H9 (cell line): ENCODE results near the gene CAVIN2. TPM values are rescaled to one million over a fixed set of nuclear protein-coding genes. Genes with fewer than 3 reads are reported as not detected.

Source experiments
- DNase-seq: peaks from one replicate; pipeline ENCODE4 v3.0.0-alpha.2; 2017
- H2AFZ ChIP-seq: one replicate; pipeline ENCODE4 v1.6.1; 2013; ENCODE audit warnings: mild to moderate bottlenecking, low read length, control low read depth, moderate library complexity
- H2AK5ac ChIP-seq: 2 replicates; pipeline ENCODE4 v1.6.1; 2013; ENCODE audit warnings: low read length, control low read depth, mixed read lengths; ENCODE audit not compliant: insufficient read length
- H2BK120ac ChIP-seq: one replicate; pipeline ENCODE4 v1.6.1; 2013; ENCODE audit warnings: low read depth, mild to moderate bottlenecking, low read length, control low read depth, inconsistent platforms; ENCODE audit not compliant: poor library complexity, severe bottlenecking
- H2BK12ac ChIP-seq: 2 replicates; pipeline ENCODE4 v1.6.1; 2013; ENCODE audit warnings: low read length, control low read depth, mixed read lengths, low read depth; ENCODE audit not compliant: insufficient read length
- H2BK15ac ChIP-seq: 2 replicates; pipeline ENCODE4 v1.6.1; 2013; ENCODE audit warnings: low read depth, low read length, control low read depth
- H2BK20ac ChIP-seq: one replicate; pipeline ENCODE4 v1.6.1; 2013; ENCODE audit warnings: low read depth, mild to moderate bottlenecking, low read length, control low read depth, inconsistent platforms; ENCODE audit not compliant: poor library complexity, severe bottlenecking
- H2BK5ac ChIP-seq: 2 replicates; pipeline ENCODE4 v1.6.1; 2013; ENCODE audit warnings: low read length, control low read depth, mixed read lengths; ENCODE audit not compliant: insufficient read length
- H3K14ac ChIP-seq: 2 replicates; pipeline ENCODE4 v1.6.1; 2013; ENCODE audit warnings: low read length, control low read depth; ENCODE audit not compliant: insufficient read depth
- H3K18ac ChIP-seq: 2 replicates; pipeline ENCODE4 v1.6.1; 2013; ENCODE audit warnings: low read depth, mild to moderate bottlenecking, mixed read lengths, low read length, control low read depth; ENCODE audit not compliant: insufficient read length
- H3K23ac ChIP-seq: 2 replicates; pipeline ENCODE4 v1.6.1; 2013; ENCODE audit warnings: low read length, control low read depth, mixed read lengths, low read depth; ENCODE audit not compliant: insufficient read length
- H3K23me2 ChIP-seq: 2 replicates; pipeline ENCODE4 v1.6.1; 2013; ENCODE audit warnings: low read depth, mild to moderate bottlenecking, mixed read lengths, low read length, control low read depth; ENCODE audit not compliant: insufficient read length, poor library complexity, severe bottlenecking
- H3K27ac ChIP-seq: 2 replicates; pipeline ENCODE4 v1.5.1; 2013; ENCODE audit warnings: low read length, control low read depth, mixed read lengths, low read depth; ENCODE audit not compliant: insufficient read length
- H3K27me3 ChIP-seq: 2 replicates; pipeline ENCODE4 v1.6.1; 2013; ENCODE audit warnings: low read length, control low read depth, inconsistent platforms; ENCODE audit not compliant: insufficient read depth
- H3K4ac ChIP-seq: 2 replicates; pipeline ENCODE4 v1.6.1; 2013; ENCODE audit warnings: low read depth, mild to moderate bottlenecking, control low read depth, inconsistent platforms, low read length, moderate library complexity
- H3K4me1 ChIP-seq: 2 replicates; pipeline ENCODE4 v1.6.1; 2013; ENCODE audit warnings: low read length, control low read depth, inconsistent platforms; ENCODE audit not compliant: insufficient read depth
- H3K4me2 ChIP-seq: 2 replicates; pipeline ENCODE4 v1.6.1; 2013; ENCODE audit warnings: low read length, control low read depth, mixed read lengths; ENCODE audit not compliant: insufficient read length, insufficient read depth
- H3K56ac ChIP-seq: 2 replicates; pipeline ENCODE4 v1.6.1; 2013; ENCODE audit warnings: low read depth, mild to moderate bottlenecking, mixed read lengths, low read length, control low read depth; ENCODE audit not compliant: insufficient read length
- H3K79me1 ChIP-seq: 2 replicates; pipeline ENCODE4 v1.6.1; 2013; ENCODE audit warnings: low read depth, mild to moderate bottlenecking, moderate library complexity, low read length, control low read depth, inconsistent platforms; ENCODE audit not compliant: insufficient read depth, poor library complexity, severe bottlenecking
- H3K79me2 ChIP-seq: 2 replicates; pipeline ENCODE4 v1.6.1; 2013; ENCODE audit warnings: low read length, control low read depth, inconsistent platforms; ENCODE audit not compliant: insufficient read depth
- H3K9ac ChIP-seq: 2 replicates; pipeline ENCODE4 v1.6.1; 2013; ENCODE audit warnings: low read length, control low read depth, mixed read lengths; ENCODE audit not compliant: insufficient read length; ENCODE audit errors: extremely low read depth
- H3K9me3 ChIP-seq: one replicate; pipeline ENCODE4 v1.6.1; 2013; ENCODE audit warnings: low read depth, low read length, inconsistent platforms; ENCODE audit not compliant: control insufficient read depth
- H3T11ph ChIP-seq: one replicate; pipeline ENCODE4 v1.6.1; 2013; ENCODE audit warnings: mild to moderate bottlenecking, low read length, control low read depth, inconsistent platforms
- H4K20me1 ChIP-seq: one replicate; pipeline ENCODE4 v1.6.1; 2013; ENCODE audit not compliant: control insufficient read depth, insufficient read length, insufficient read depth
- H4K5ac ChIP-seq: 2 replicates; pipeline ENCODE4 v1.6.1; 2013; ENCODE audit warnings: low read depth, mild to moderate bottlenecking, mixed read lengths, low read length, control low read depth; ENCODE audit not compliant: insufficient read length
- H4K8ac ChIP-seq: replicated peaks from 2 replicates; pipeline ENCODE4 v1.6.1; 2013; ENCODE audit warnings: low read length, control low read depth, mixed read lengths, low read depth; ENCODE audit not compliant: insufficient read length
- H4K91ac ChIP-seq: 2 replicates; pipeline ENCODE4 v1.6.1; 2013; ENCODE audit warnings: low read depth, mild to moderate bottlenecking, moderate library complexity, mixed read lengths, low read length, control low read depth; ENCODE audit not compliant: insufficient read length
- H3K27ac Mint-ChIP-seq, 3 experiments: 2 replicates in 2 of 3; 3 replicates in 1 of 3; pipeline ENCODE4 v1.8.0; 2020 to 2021; ENCODE audit warnings: mixed read lengths in 3 of 3, mild to moderate bottlenecking in 1 of 3, moderate library complexity in 1 of 3
- H3K27me3 Mint-ChIP-seq: 2 replicates; pipeline ENCODE4 v1.8.0; 2021; ENCODE audit warnings: low read depth, mild to moderate bottlenecking, moderate library complexity, mixed read lengths
- H3K36me3 Mint-ChIP-seq, 3 experiments: 2 replicates in 2 of 3; 3 replicates in 1 of 3; pipeline ENCODE4 v1.8.0; 2020 to 2021; ENCODE audit warnings: low read depth in 3 of 3, mixed read lengths in 3 of 3; ENCODE audit not compliant: insufficient read depth in 1 of 3
- H3K4me1 Mint-ChIP-seq, 2 experiments: 2 replicates each; pipeline ENCODE4 v1.8.0; 2020; ENCODE audit warnings: mixed read lengths in 2 of 2
- H3K4me3 Mint-ChIP-seq, 2 experiments: 2 replicates in 1 of 2; 3 replicates in 1 of 2; pipeline ENCODE4 v1.8.0; 2020 to 2021; ENCODE audit warnings: mild to moderate bottlenecking in 2 of 2, mixed read lengths in 2 of 2, moderate library complexity in 1 of 2
- H3K9me3 Mint-ChIP-seq, 2 experiments: 2 replicates in 1 of 2; 3 replicates in 1 of 2; pipeline ENCODE4 v1.8.0; 2020; ENCODE audit warnings: mild to moderate bottlenecking in 2 of 2, mixed read lengths in 2 of 2, moderate library complexity in 1 of 2
- CTCF ChIP-seq: fragments of 200-600 bp; sonication (generic); conservative IDR thresholded peaks from 3 replicates; pipeline ENCODE4 v1.8.0; 2021; ENCODE audit warnings: antibody characterized with exemption, mild to moderate bottlenecking
- WGBS: extraction: QIAGEN DNeasy Blood & Tissue Kit; methylation state at CpG from one replicate; pipeline ENCODE4 v1.1.7; 2013; ENCODE audit warnings: missing lambda C conversion rate, low lambda C conversion rate, mixed read lengths; ENCODE audit not compliant: insufficient read length; ENCODE audit errors: extremely low coverage; 5-methylcytosine and 5-hydroxymethylcytosine counted together
- total RNA-seq: library from RNA; stranded (reverse); gene quantifications from 2 replicates; pipeline ENCODE4 v1.2.1, GENCODE V29; 2021

CAVIN2 gene
- total RNA-seq, 1 experiment from 2014 or later: not detected

- no peak overlapping the region for H3T11ph ChIP-seq
- H3K4me1 ChIP-seq: no peaks in the 10 kb centered on the region
- no peak overlapping the region for H4K91ac ChIP-seq
- no peak overlapping the region for H2BK5ac ChIP-seq
- H3K4ac ChIP-seq: no peak overlapping the region
- H3K9me3 ChIP-seq: no peaks in the 10 kb centered on the region
- H4K8ac ChIP-seq: no peak overlapping the region
- H3K18ac ChIP-seq: no peak overlapping the region
- no peaks in the 10 kb centered on the region for H3K9me3 Mint-ChIP-seq
- H2BK12ac ChIP-seq: no peak overlapping the region
- H3K14ac ChIP-seq: no peak overlapping the region
- no peak overlapping the region for H3K56ac ChIP-seq
- peak overlapping the region in 1 of 3 experiments; percentile 13; a peak in 1 of 7 replicates for H3K27ac Mint-ChIP-seq
- no peak for TF ChIP-seq CTCF
- H3K36me3 Mint-ChIP-seq: no peaks in the 10 kb centered on the region
- no CpG with 5 or more reads among the region's 1 CpG for WGBS
- H3K4me2 ChIP-seq: no peak overlapping the region
- no peak overlapping the region for H2BK15ac ChIP-seq
- H3K23me2 ChIP-seq: no peaks in the 10 kb centered on the region
- H3K9ac ChIP-seq: no peak overlapping the region
- H4K20me1 ChIP-seq: no peaks in the 10 kb centered on the region
- no peaks in the 10 kb centered on the region for H3K27me3 Mint-ChIP-seq
- H2AFZ ChIP-seq: no peak overlapping the region
- no peak overlapping the region for H3K4me3 Mint-ChIP-seq
- H3K79me1 ChIP-seq: no peaks in the 10 kb centered on the region
- peaks cover 21 to 27% of the 10 kb centered on the region in 2 experiments for H3K4me1 Mint-ChIP-seq
- no peaks in the 10 kb centered on the region for H3K27me3 ChIP-seq
- no peak overlapping the region for H2BK120ac ChIP-seq
- H3K79me2 ChIP-seq: no peaks in the 10 kb centered on the region
- H3K23ac ChIP-seq: no peak overlapping the region
- no peak overlapping the region for H4K5ac ChIP-seq
- H2AK5ac ChIP-seq: no peak overlapping the region
- no peak overlapping the region for H2BK20ac ChIP-seq
- no peak for DNase-seq
- H3K27ac ChIP-seq: no peak overlapping the region
These were observed 20.6 kb upstream of the CAVIN2 start for GRCh38 chr2:191867507-191867847.
